CD4-positive, alpha-beta T cell treated with Interleukin-6 at 100 ng/mL for 8 hours (primary cell): ENCODE measurements around the gene DNAJC11.

Experiments used
- DNase-seq: peaks from one replicate; pipeline ENCODE4 v3.0.0-alpha.2; 2020; ENCODE audit warnings: mixed read lengths, low spot score

Gene DNAJC11

GRCh38 chr1:6599141-6599975 is 102.3 kb downstream of the DNAJC11 start:
- DNase-seq, result peak; percentile 69

- no peak for DNase-seq
These were observed 103.9 kb downstream of the DNAJC11 start for GRCh38 chr1:6597777-6598131.

GRCh38 chr1:6596886-6597776 is 104.5 kb downstream of the DNAJC11 start:
- DNase-seq, result no peak

- no peak for DNase-seq
These were observed 105.3 kb downstream of the DNAJC11 start for GRCh38 chr1:6596351-6596750.

- no peak for DNase-seq
These were observed 106.5 kb downstream of the DNAJC11 start for GRCh38 chr1:6594977-6595740.

GRCh38 chr1:6593810-6594209 is 107.8 kb downstream of the DNAJC11 start:
- DNase-seq, result no peak

GRCh38 chr1:6592865-6593593 is 108.6 kb downstream of the DNAJC11 start:
- no peak for DNase-seq

- no peak for DNase-seq
These were observed 109.2 kb downstream of the DNAJC11 start for GRCh38 chr1:6592441-6592840.

GRCh38 chr1:6591644-6592043 is 110.0 kb downstream of the DNAJC11 start:
- DNase-seq, result no peak

- DNase-seq, result no peak
These were observed 110.4 kb downstream of the DNAJC11 start for GRCh38 chr1:6591222-6591621.

GRCh38 chr1:6590046-6590445 is 111.6 kb downstream of the DNAJC11 start:
- DNase-seq, result no peak

GRCh38 chr1:6588893-6589520 is 112.6 kb downstream of the DNAJC11 start:
- DNase-seq, result no peak

- no peak for DNase-seq
These were observed 113.3 kb downstream of the DNAJC11 start for GRCh38 chr1:6588128-6588892.

- DNase-seq, result no peak
These were observed 114.2 kb downstream of the DNAJC11 start for GRCh38 chr1:6587261-6588005.

GRCh38 chr1:6586404-6586816 is 115.2 kb downstream of the DNAJC11 start:
- no peak for DNase-seq

- no peak for DNase-seq
These were observed 115.8 kb downstream of the DNAJC11 start for GRCh38 chr1:6585841-6586240.

GRCh38 chr1:6585081-6585722 is 116.4 kb downstream of the DNAJC11 start:
- DNase-seq, result no peak
